ENCODE measurements around the gene C1QTNF1. TPM values are rescaled to one million over a fixed set of nuclear protein-coding genes. Genes with fewer than 3 reads are reported as not detected.

The C1QTNF1 gene
- polyA plus RNA-seq, 1 donor (not counting 4 experiments of a cell fraction or from before 2014, with no cell fraction given): 6.6 TPM

- no peaks in the 10 kb centered on the region for H3K79me2 ChIP-seq (ENCODE audit: control insufficient read depth, insufficient read depth, low read length)
- H3K9me1 ChIP-seq (ENCODE audit: control insufficient read depth, extremely low read depth, insufficient read depth, low read length): no peaks in the 10 kb centered on the region
- no peak overlapping the region for H3K27ac ChIP-seq (ENCODE audit: control insufficient read depth, insufficient read depth, low read length)
- H3K9me3 ChIP-seq (ENCODE audit: control insufficient read depth, low read depth, low read length): no peaks in the 10 kb centered on the region
- DNase-seq (ENCODE audit: low read depth, low spot score): no peak
- no peak overlapping the region for H3K4me2 ChIP-seq (ENCODE audit: control insufficient read depth, extremely low read depth, insufficient read depth, low read depth, low read length)
- dilution Hi-C loops (cut with MboI; ENCODE audit: extremely low pct_ligation_motif_present, low sequenced_read_pairs): no loop called here
- no peaks in the 10 kb centered on the region for H4K20me1 ChIP-seq (ENCODE audit: control insufficient read depth, extremely low read depth, insufficient read depth, low read length)
- peaks cover 3% of the 10 kb centered on the region for H3K27me3 ChIP-seq (ENCODE audit: control insufficient read depth, extremely low read depth, insufficient read depth, low read length)
- TF ChIP-seq EZH2 (IDR thresholded peaks at IDR 0.05; ENCODE audit: low read length) (no peak), CTCF (optimal IDR thresholded peaks at IDR 0.05 in 1 of 3, IDR thresholded peaks at IDR 0.05 in 1 of 3, conservative IDR thresholded peaks at IDR 0.05 in 1 of 3; ENCODE audit: extremely low read depth in 1 of 3, insufficient read depth in 2 of 3, low read length in 3 of 3) (no peak)
- H2AFZ ChIP-seq (ENCODE audit: control insufficient read depth, low read length): no peak overlapping the region
- no peak overlapping the region for H3K4me3 ChIP-seq (ENCODE audit: control insufficient read depth in 2 of 3, extremely low read depth in 1 of 3, insufficient read depth in 2 of 3, low read depth in 1 of 3, low read length in 3 of 3)
- no peak for FAIRE-seq
- H3K9ac ChIP-seq (ENCODE audit: control insufficient read depth, extremely low read depth, insufficient read depth, low read length): no peak overlapping the region
- H3K4me1 ChIP-seq (ENCODE audit: control insufficient read depth, extremely low read depth, insufficient read depth, low read length): peaks cover 54% of the 10 kb centered on the region
- H3K36me3 ChIP-seq (ENCODE audit: control insufficient read depth in 2 of 2, extremely low read depth in 1 of 2, insufficient read depth in 2 of 2, low read length in 2 of 2): no peaks in the 10 kb centered on the region
Observed at GRCh38 chr17:79022507-79022991, 1.4 kb upstream of the C1QTNF1 start.

- dilution Hi-C loops (cut with MboI; ENCODE audit: extremely low pct_ligation_motif_present, low sequenced_read_pairs): no loop called here
- DNase-seq (ENCODE audit: low read depth, low spot score): no peak
- Histone ChIP-seq H3K4me2 (ENCODE audit: control insufficient read depth, extremely low read depth, insufficient read depth, low read depth, low read length) (no peak overlapping the region), H3K9ac (ENCODE audit: control insufficient read depth, extremely low read depth, insufficient read depth, low read length) (no peak overlapping the region), H3K9me3 (ENCODE audit: control insufficient read depth, low read depth, low read length) (no peaks in the 10 kb centered on the region), H3K79me2 (ENCODE audit: control insufficient read depth, insufficient read depth, low read length) (no peaks in the 10 kb centered on the region), H3K27ac (ENCODE audit: control insufficient read depth, insufficient read depth, low read length) (no peak overlapping the region), H4K20me1 (ENCODE audit: control insufficient read depth, extremely low read depth, insufficient read depth, low read length) (no peaks in the 10 kb centered on the region), H3K36me3 (ENCODE audit: control insufficient read depth in 2 of 2, extremely low read depth in 1 of 2, insufficient read depth in 2 of 2, low read length in 2 of 2) (no peaks in the 10 kb centered on the region), H3K9me1 (ENCODE audit: control insufficient read depth, extremely low read depth, insufficient read depth, low read length) (no peaks in the 10 kb centered on the region), H3K4me3 (ENCODE audit: control insufficient read depth in 2 of 3, extremely low read depth in 1 of 3, insufficient read depth in 2 of 3, low read depth in 1 of 3, low read length in 3 of 3) (no peak overlapping the region), H2AFZ (ENCODE audit: control insufficient read depth, low read length) (no peak overlapping the region), H3K27me3 (ENCODE audit: control insufficient read depth, extremely low read depth, insufficient read depth, low read length) (peaks cover 3% of the 10 kb centered on the region), H3K4me1 (ENCODE audit: control insufficient read depth, extremely low read depth, insufficient read depth, low read length) (peaks cover 58% of the 10 kb centered on the region)
- FAIRE-seq: no peak
- TF ChIP-seq CTCF (optimal IDR thresholded peaks at IDR 0.05 in 1 of 3, IDR thresholded peaks at IDR 0.05 in 1 of 3, conservative IDR thresholded peaks at IDR 0.05 in 1 of 3; ENCODE audit: extremely low read depth in 1 of 3, insufficient read depth in 2 of 3, low read length in 3 of 3) (no peak), EZH2 (IDR thresholded peaks at IDR 0.05; ENCODE audit: low read length) (no peak)
Observed at GRCh38 chr17:79023180-79023705, 726 bp upstream of the C1QTNF1 start.
